Measurements from ENCODE around the gene PPT1. TPM values are rescaled to one million over a fixed set of nuclear protein-coding genes. Genes with fewer than 3 reads are reported as not detected.
"Not testable (repeated sequence)": the region's sequence is repeated elsewhere in the genome, so short reads cannot be mapped to it uniquely, and the experiment has no call there.

Gene PPT1
- total RNA-seq, 1 experiment from 2014 or later: 46.8 TPM

DNA sequence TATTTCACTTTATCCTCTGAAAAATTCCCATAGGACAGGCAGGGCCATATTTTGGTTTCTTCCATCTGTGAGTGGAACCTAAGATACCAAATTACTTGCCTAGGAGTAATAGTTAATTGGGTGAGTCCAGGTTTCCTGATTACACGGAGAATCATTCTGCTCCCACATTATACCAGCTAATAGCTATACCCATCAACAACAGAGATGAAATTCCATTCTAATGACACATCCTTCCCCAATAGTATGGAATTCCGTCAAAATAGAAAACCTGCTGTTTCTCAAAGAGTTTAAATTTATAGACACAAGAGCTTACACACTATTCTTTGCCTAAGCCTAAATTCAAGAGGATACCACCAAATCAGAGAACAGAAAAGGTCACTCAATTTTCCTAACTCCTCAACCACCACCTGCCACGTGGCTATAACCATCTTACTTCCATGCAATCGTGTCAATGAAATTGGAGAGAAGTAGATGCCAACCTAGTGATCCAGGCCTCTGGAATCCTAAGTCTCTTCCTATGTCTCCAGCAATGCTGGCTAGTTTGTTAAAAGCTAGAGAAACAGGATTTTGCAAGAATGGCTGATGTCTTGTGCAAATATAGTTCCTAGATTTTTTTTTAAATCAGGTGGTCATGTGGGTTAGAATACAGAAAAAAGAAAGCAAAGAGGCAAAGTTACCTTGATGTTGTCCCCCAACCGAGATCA lies 6.2 kb downstream of the PPT1 start:
- Histone ChIP-seq H4K20me1 (ENCODE audit: insufficient read depth) (no peaks in the 10 kb centered on the region), H3K9me3 (ENCODE audit: control insufficient read depth in 1 of 2, insufficient read depth in 1 of 2, low read depth in 1 of 2, low read length in 2 of 2) (no peaks in the 10 kb centered on the region), H3K36me3 (ENCODE audit: control insufficient read depth in 1 of 2, insufficient read depth in 2 of 2, low read length in 2 of 2) (peaks cover 30 to 34% of the 10 kb centered on the region in 2 experiments), H3K9ac (ENCODE audit: low read length) (no peak overlapping the region), H3K79me2 (ENCODE audit: insufficient read depth, low read length) (peaks cover 35% of the 10 kb centered on the region), H3K27ac (ENCODE audit: low read depth, low read length) (no peak overlapping the region), H3K4me3 (replicated peaks in 1 of 2; ENCODE audit: low read depth in 1 of 2, low read length in 2 of 2) (no peak overlapping the region), H2AFZ (ENCODE audit: low read depth, low read length, poor library complexity, severe bottlenecking) (no peak overlapping the region), H3K4me1 (ENCODE audit: control insufficient read depth in 1 of 2, insufficient read depth in 2 of 2, low read length in 2 of 2) (peaks cover under 1 to 2% of the 10 kb centered on the region in 2 experiments; a peak in 1 of 4 replicates), H3K4me2 (ENCODE audit: low read length) (no peak overlapping the region), H3K9me2 (ENCODE audit: insufficient read depth) (no peaks in the 10 kb centered on the region), H3K27me3 (ENCODE audit: insufficient read depth, low read length) (no peaks in the 10 kb centered on the region)
- no TSS peak for BruUV-seq (replicated peaks)
- CTCF ChIA-PET: interaction anchor here (0.7 kb wide), 1 partner anchor 859 kb away, joined by 3 read pairs; no protein-coding TSS in a partner anchor
- intact Hi-C loops (cut with micrococcal nuclease): no loop called here
- DNase-seq (ENCODE audit: low read depth, low spot score) (no peak), ATAC-seq (no peak)
- RAD21 ChIA-PET (ENCODE audit: low non-redundant PET in 1 of 2, low total read pairs in 2 of 2, uncharacterized antibody in 2 of 2, unreplicated experiment in 2 of 2): no interaction called here
- POLR2A ChIA-PET: no interaction called here
- TF ChIP-seq POLR2AphosphoS5 (IDR thresholded peaks at IDR 0.05; ENCODE audit: low read depth, low read length) (no peak), POLR2A (IDR thresholded peaks at IDR 0.05; ENCODE audit: borderline replicate concordance, extremely low read depth, insufficient read depth, insufficient read length) (no peak), ELF1 (IDR thresholded peaks at IDR 0.05; ENCODE audit: borderline replicate concordance, low read depth) (no peak)

DNA sequence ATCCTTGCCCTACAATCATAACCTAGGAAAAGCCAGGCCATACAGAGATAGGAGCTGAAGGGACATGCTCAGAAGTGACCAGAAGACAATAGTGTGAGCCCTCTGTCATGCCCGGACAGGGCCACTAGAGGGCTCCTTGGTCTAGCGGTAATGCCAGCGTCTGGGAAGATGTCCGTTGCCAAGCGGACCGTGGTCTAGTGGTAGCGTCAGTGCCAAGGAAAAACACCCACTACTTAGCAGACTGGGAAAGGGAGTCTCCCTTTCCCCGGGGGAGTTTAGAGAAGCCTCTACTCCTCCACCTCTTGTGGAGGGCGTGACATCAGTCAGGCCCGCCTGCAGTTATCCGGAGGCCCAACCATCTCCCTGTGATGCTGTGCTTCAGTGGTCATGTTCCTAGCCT lies 12.3 kb downstream of the PPT1 start:
- intact Hi-C loops (cut with micrococcal nuclease): loop anchor here (1.0 to 5.0 kb wide), 2 partner anchors 58 to 254 kb away; no protein-coding TSS in a partner anchor
- H3K9me3 ChIP-seq (ENCODE audit: control insufficient read depth in 1 of 2, insufficient read depth in 1 of 2, low read depth in 1 of 2, low read length in 2 of 2); POLR2A ChIA-PET; H2AFZ ChIP-seq (ENCODE audit: low read depth, low read length, poor library complexity, severe bottlenecking); H3K4me3 ChIP-seq (replicated peaks in 1 of 2; ENCODE audit: low read depth in 1 of 2, low read length in 2 of 2); DNase-seq (ENCODE audit: low read depth, low spot score); H3K27ac ChIP-seq (ENCODE audit: low read depth, low read length); BruUV-seq (replicated peaks); H3K9ac ChIP-seq (ENCODE audit: low read length); H3K27me3 ChIP-seq (ENCODE audit: insufficient read depth, low read length); H3K4me1 ChIP-seq (ENCODE audit: control insufficient read depth in 1 of 2, insufficient read depth in 2 of 2, low read length in 2 of 2); H4K20me1 ChIP-seq (ENCODE audit: insufficient read depth); H3K79me2 ChIP-seq (ENCODE audit: insufficient read depth, low read length); H3K9me2 ChIP-seq (ENCODE audit: insufficient read depth); H3K4me2 ChIP-seq (ENCODE audit: low read length): not testable (repeated sequence)
- RAD21 ChIA-PET (ENCODE audit: low non-redundant PET in 1 of 2, low total read pairs in 2 of 2, uncharacterized antibody in 2 of 2, unreplicated experiment in 2 of 2): interaction anchor here (1.0 to 1.4 kb wide), 2 partner anchors 254 kb away, joined by 3 to 4 read pairs; no protein-coding TSS in a partner anchor
- H3K36me3 ChIP-seq (ENCODE audit: control insufficient read depth in 1 of 2, insufficient read depth in 2 of 2, low read length in 2 of 2): peaks cover 27 to 31% of the 10 kb centered on the region in 2 experiments; a peak in 3 of 4 replicates
- CTCF ChIA-PET: interaction anchor here (1.2 to 4.1 kb wide), 4 partner anchors 59 to 320 kb away, joined by 4 to 44 read pairs (median 9); no protein-coding TSS in a partner anchor
- peak; percentile 76 for TF ChIP-seq RAD21 (IDR thresholded peaks at IDR 0.05; ENCODE audit: low read depth)
- TF ChIP-seq, protein P1, sequence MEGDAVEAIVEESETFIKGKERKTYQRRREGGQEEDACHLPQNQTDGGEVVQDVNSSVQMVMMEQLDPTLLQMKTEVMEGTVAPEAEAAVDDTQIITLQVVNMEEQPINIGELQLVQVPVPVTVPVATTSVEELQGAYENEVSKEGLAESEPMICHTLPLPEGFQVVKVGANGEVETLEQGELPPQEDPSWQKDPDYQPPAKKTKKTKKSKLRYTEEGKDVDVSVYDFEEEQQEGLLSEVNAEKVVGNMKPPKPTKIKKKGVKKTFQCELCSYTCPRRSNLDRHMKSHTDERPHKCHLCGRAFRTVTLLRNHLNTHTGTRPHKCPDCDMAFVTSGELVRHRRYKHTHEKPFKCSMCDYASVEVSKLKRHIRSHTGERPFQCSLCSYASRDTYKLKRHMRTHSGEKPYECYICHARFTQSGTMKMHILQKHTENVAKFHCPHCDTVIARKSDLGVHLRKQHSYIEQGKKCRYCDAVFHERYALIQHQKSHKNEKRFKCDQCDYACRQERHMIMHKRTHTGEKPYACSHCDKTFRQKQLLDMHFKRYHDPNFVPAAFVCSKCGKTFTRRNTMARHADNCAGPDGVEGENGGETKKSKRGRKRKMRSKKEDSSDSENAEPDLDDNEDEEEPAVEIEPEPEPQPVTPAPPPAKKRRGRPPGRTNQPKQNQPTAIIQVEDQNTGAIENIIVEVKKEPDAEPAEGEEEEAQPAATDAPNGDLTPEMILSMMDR (IDR thresholded peaks at IDR 0.05 in 2 of 3, conservative IDR thresholded peaks at IDR 0.05 in 1 of 3; ENCODE audit: borderline replicate concordance in 1 of 3, insufficient read depth in 1 of 3, low read depth in 2 of 3, low read length in 2 of 3): peak; percentile 46 to 65 (median 65); a peak in 5 of 6 replicates
- peak; percentile 55; the same call in 1 of the 2 replicates for ATAC-seq

Measured in HCT116 (cell line).